Aortic smooth muscle cell (primary cell): Measurements from ENCODE around the gene TSC2. TPM values are rescaled to one million over a fixed set of nuclear protein-coding genes. Genes with fewer than 3 reads are reported as not detected.

Source experiments
- total RNA-seq: library from RNA; depleted of rRNA; stranded (reverse); fragments of >200 nt; gene quantifications from 2 replicates; pipeline ENCODE4 v1.2.3, GENCODE V29; 2014

The TSC2 gene
- 44.3 and 53.0 TPM in 2 replicates for total RNA-seq

GRCh38 chr16:2047330-2048115 lies at the start of gene TSC2, which contains the start of gene NTHL1:
Gene TSC2, plus strand, starts transcription at chr16:2047985. Its CDS starts 631 bp downstream, at chr16:2048616.
Gene NTHL1, minus strand, starts transcription at chr16:2047834. Its CDS starts 11 bp downstream, at chr16:2047823.

GRCh38 chr16:2009791-2010510 lies 37.8 kb upstream of the TSC2 start, which contains the start of gene ZNF598:
Gene ZNF598, minus strand, starts transcription at chr16:2009821.

GRCh38 chr16:2019518-2019920 lies 28.3 kb upstream of the TSC2 start, which contains the start of gene NPW:
Gene NPW, plus strand, starts transcription at chr16:2019785.

GRCh38 chr16:2026461-2027023 lies 21.2 kb upstream of the TSC2 start, which contains the start of gene NHERF2:
Gene NHERF2, plus strand, starts transcription at chr16:2026902. Its CDS starts 104 bp downstream, at chr16:2027006.

GRCh38 chr16:2135770-2136490 lies 88.1 kb downstream of the TSC2 start, which contains the start of gene PKD1:
Gene PKD1, minus strand, starts transcription at chr16:2135898. Its CDS starts 209 bp downstream, at chr16:2135689.

Other genes with a start within 250 kb of the TSC2 start
- 59.3 and 85.5 TPM in 2 replicates for gene HAGH, start 221.2 kb upstream of the TSC2 start, total RNA-seq
- gene FAHD1, start 220.8 kb upstream of the TSC2 start, total RNA-seq = 47.1 and 74.9 TPM in 2 replicates
- not detected in 2 replicates for gene MEIOB, start 175.8 kb upstream of the TSC2 start, total RNA-seq
- gene HS3ST6, start 129.6 kb upstream of the TSC2 start, total RNA-seq = not detected in 2 replicates
- gene MSRB1, start 104.8 kb upstream of the TSC2 start, total RNA-seq = 6.3 and 6.4 TPM in 2 replicates
- gene RPL3L, start 93.3 kb upstream of the TSC2 start, total RNA-seq = not detected in 2 replicates
- 259 and 267 TPM in 2 replicates for gene NDUFB10, start 88.4 kb upstream of the TSC2 start, total RNA-seq
- 1,947 and 2,136 TPM in 2 replicates for gene RPS2, start 83.2 kb upstream of the TSC2 start, total RNA-seq
- gene RNF151, start 81.1 kb upstream of the TSC2 start, total RNA-seq = not detected in 2 replicates
- gene TBL3, start 75.9 kb upstream of the TSC2 start, total RNA-seq = 29.7 and 32.4 TPM in 2 replicates
- gene NOXO1, start 66.5 kb upstream of the TSC2 start, total RNA-seq = 0.12 and 0.13 TPM in 2 replicates
- gene GFER, start 63.8 kb upstream of the TSC2 start, total RNA-seq = 9.9 and 11.2 TPM in 2 replicates
- gene SYNGR3, start 58.0 kb upstream of the TSC2 start, total RNA-seq = 0.66 and 0.99 TPM in 2 replicates
- 9.6 and 12.3 TPM in 2 replicates for gene ZNF598, start 38.2 kb upstream of the TSC2 start, total RNA-seq
- gene NPW, start 28.2 kb upstream of the TSC2 start, total RNA-seq = 0.06 and 0.13 TPM in 2 replicates
- gene NHERF2, start 21.1 kb upstream of the TSC2 start, total RNA-seq = 98.1 and 182 TPM in 2 replicates
- 40.6 and 59.2 TPM in 2 replicates for gene NTHL1, start 151 bp upstream of the TSC2 start, total RNA-seq
- 131 and 144 TPM in 2 replicates for gene PKD1, start 87.9 kb downstream of the TSC2 start, total RNA-seq
- gene RAB26, start 100.6 kb downstream of the TSC2 start, total RNA-seq = 2.0 and 2.4 TPM in 2 replicates
- 42.0 and 44.8 TPM in 2 replicates for gene TRAF7, start 107.8 kb downstream of the TSC2 start, total RNA-seq
- under 0.01 and 0.40 TPM in 2 replicates for gene CASKIN1, start 148.6 kb downstream of the TSC2 start, total RNA-seq
- 11.3 and 16.8 TPM in 2 replicates for gene MLST8, start 157.5 kb downstream of the TSC2 start, total RNA-seq
- 1.2 and 1.7 TPM in 2 replicates for gene BRICD5, start 162.9 kb downstream of the TSC2 start, total RNA-seq
- 7.0 and 12.2 TPM in 2 replicates for gene PGP, start 166.9 kb downstream of the TSC2 start, total RNA-seq
- gene E4F1, start 175.6 kb downstream of the TSC2 start, total RNA-seq = 22.6 and 29.9 TPM in 2 replicates
- 0.31 and 1.1 TPM in 2 replicates for gene DNASE1L2, start 188.5 kb downstream of the TSC2 start, total RNA-seq
- 19.9 and 28.1 TPM in 2 replicates for gene ECI1, start 203.6 kb downstream of the TSC2 start, total RNA-seq
- gene RNPS1, start 220.1 kb downstream of the TSC2 start, total RNA-seq = 47.2 and 47.3 TPM in 2 replicates